Activated CD8-positive, alpha-beta memory T cell treated with anti-CD3 and anti-CD28 coated beads, Interleukin-2, amount 50 U/mL, for 48 hours (primary cell): Measurements from ENCODE around the gene ADCY7.

ENCODE experiments used
- DNase-seq: peaks from one replicate; pipeline ENCODE4 v3.0.0-alpha.2; 2020

The ADCY7 gene

GRCh38 chr16:50251375-50252081 lies 14.8 kb upstream of the ADCY7 start:
- DNase-seq: no peak

- DNase-seq: no peak
Observed at GRCh38 chr16:50252082-50252611, 14.2 kb upstream of the ADCY7 start.

GRCh38 chr16:50252874-50253513 lies 13.4 kb upstream of the ADCY7 start:
- no peak for DNase-seq

GRCh38 chr16:50253514-50253910 lies 12.8 kb upstream of the ADCY7 start:
- DNase-seq: no peak

- no peak for DNase-seq
Observed at GRCh38 chr16:50254072-50254471, 12.3 kb upstream of the ADCY7 start.

GRCh38 chr16:50255538-50255937 lies 10.8 kb upstream of the ADCY7 start:
- no peak for DNase-seq

- DNase-seq: no peak
Observed at GRCh38 chr16:50256604-50257003, 9.7 kb upstream of the ADCY7 start.

GRCh38 chr16:50257876-50258275 lies 8.5 kb upstream of the ADCY7 start:
- no peak for DNase-seq

GRCh38 chr16:50259334-50260205 lies 6.8 kb upstream of the ADCY7 start:
- peak; percentile 47 for DNase-seq

GRCh38 chr16:50260206-50261159 lies 5.9 kb upstream of the ADCY7 start:
- DNase-seq: peak; percentile 40

GRCh38 chr16:50261160-50261706 lies 5.1 kb upstream of the ADCY7 start:
- no peak for DNase-seq

- DNase-seq: peak; percentile 47
Observed at GRCh38 chr16:50261707-50262235, 4.6 kb upstream of the ADCY7 start.

GRCh38 chr16:50263060-50263909 lies 3.1 kb upstream of the ADCY7 start:
- peak; percentile 50 for DNase-seq

GRCh38 chr16:50263940-50264929 lies 2.1 kb upstream of the ADCY7 start:
- peak; percentile 70 for DNase-seq

- peak; percentile 56 for DNase-seq
Observed at GRCh38 chr16:50265260-50265659, 1.1 kb upstream of the ADCY7 start.

GRCh38 chr16:50265716-50266336 lies 525 bp upstream of the ADCY7 start:
- no peak for DNase-seq

- DNase-seq: peak; percentile 62
Observed at GRCh38 chr16:50267151-50267631, 840 bp downstream of the ADCY7 start.

- peak; percentile 62 for DNase-seq
Observed at GRCh38 chr16:50267651-50268050, 1.3 kb downstream of the ADCY7 start.

- no peak for DNase-seq
Observed at GRCh38 chr16:50268352-50268751, 2.0 kb downstream of the ADCY7 start.
